Raji (cell line): ENCODE measurements around the gene TMTC1.

ENCODE experiments used
- POLR2A ChIP-seq: IDR thresholded peaks from 2 replicates; pipeline ENCODE4 v1.6.1; 2011; ENCODE audit warnings: low read depth, low read length, control low read depth; ENCODE audit not compliant: insufficient read depth

Gene TMTC1

GRCh38 chr12:29672580-29672979, 111.2 kb downstream of the TMTC1 start:
- TF ChIP-seq POLR2A: no peak

GRCh38 chr12:29671742-29672141, 112.0 kb downstream of the TMTC1 start:
- TF ChIP-seq POLR2A: no peak

- no peak for TF ChIP-seq POLR2A
These were observed 116.7 kb downstream of the TMTC1 start for GRCh38 chr12:29667011-29667410.

- no peak for TF ChIP-seq POLR2A
These were observed 118.6 kb downstream of the TMTC1 start for GRCh38 chr12:29665107-29665506.

- TF ChIP-seq POLR2A: no peak
These were observed 120.9 kb downstream of the TMTC1 start for GRCh38 chr12:29662734-29663323.

GRCh38 chr12:29660847-29661246, 122.9 kb downstream of the TMTC1 start:
- no peak for TF ChIP-seq POLR2A

- TF ChIP-seq POLR2A: no peak
These were observed 126.8 kb downstream of the TMTC1 start for GRCh38 chr12:29656762-29657538.

GRCh38 chr12:29655861-29656260, 127.9 kb downstream of the TMTC1 start:
- no peak for TF ChIP-seq POLR2A

GRCh38 chr12:29653286-29653685, 130.5 kb downstream of the TMTC1 start:
- TF ChIP-seq POLR2A: no peak

GRCh38 chr12:29650371-29650770, 133.4 kb downstream of the TMTC1 start:
- no peak for TF ChIP-seq POLR2A

GRCh38 chr12:29649722-29650121, 134.0 kb downstream of the TMTC1 start:
- no peak for TF ChIP-seq POLR2A

GRCh38 chr12:29644536-29645162, 139.1 kb downstream of the TMTC1 start:
- no peak for TF ChIP-seq POLR2A

GRCh38 chr12:29640589-29641345, 143.0 kb downstream of the TMTC1 start:
- TF ChIP-seq POLR2A: no peak

- no peak for TF ChIP-seq POLR2A
These were observed 143.7 kb downstream of the TMTC1 start for GRCh38 chr12:29639893-29640495.

- TF ChIP-seq POLR2A: no peak
These were observed 145.2 kb downstream of the TMTC1 start for GRCh38 chr12:29638528-29638927.
